ENCODE measurements around the gene NUDT22. TPM values are rescaled to one million over a fixed set of nuclear protein-coding genes. Genes with fewer than 3 reads are reported as not detected.

The NUDT22 gene
- total RNA-seq, 1 donor from 2014 or later = 47.8 TPM

DNA sequence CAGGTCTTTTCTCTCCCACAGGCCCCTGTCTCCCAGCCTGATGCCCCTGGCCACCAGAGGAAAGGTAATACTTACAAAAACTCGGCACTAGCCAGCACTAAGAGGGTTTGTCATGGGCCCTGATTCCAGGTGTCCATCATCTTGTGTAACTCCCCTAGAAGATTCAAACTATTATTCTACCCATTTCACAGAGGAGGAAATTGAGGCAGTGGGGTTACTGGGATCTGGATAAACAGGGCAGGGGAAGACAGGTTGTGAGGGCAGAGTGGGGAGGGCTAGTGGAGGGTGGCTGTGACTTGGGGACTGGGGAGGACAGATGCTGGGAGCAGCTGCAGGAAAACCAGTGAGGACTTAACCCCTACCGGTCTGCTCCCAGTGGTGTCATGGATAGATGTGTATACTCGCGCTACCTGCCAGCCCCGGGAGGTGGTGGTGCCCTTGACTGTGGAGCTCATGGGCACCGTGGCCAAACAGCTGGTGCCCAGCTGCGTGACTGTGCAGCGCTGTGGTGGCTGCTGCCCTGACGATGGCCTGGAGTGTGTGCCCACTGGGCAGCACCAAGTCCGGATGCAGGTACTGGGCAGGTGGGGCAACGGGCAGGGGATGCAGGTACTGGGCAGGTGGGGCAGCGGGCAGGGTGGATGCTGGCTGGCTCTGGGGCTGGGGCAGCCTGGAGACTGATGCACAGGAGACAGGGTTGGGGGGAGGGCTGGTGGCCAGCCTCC, 9.5 kb downstream of the NUDT22 start:
- Histone ChIP-seq H3K27me3 (no peaks in the 10 kb centered on the region), H3K9me3 (no peaks in the 10 kb centered on the region), H3K4me1 (peaks cover 49% of the 10 kb centered on the region), H3K36me3 (peaks cover 16% of the 10 kb centered on the region), H3K4me3 (peak overlapping the region; percentile 76), H3K27ac (peak overlapping the region; percentile 74)
- no peak for ATAC-seq
- TF ChIP-seq, protein P1, sequence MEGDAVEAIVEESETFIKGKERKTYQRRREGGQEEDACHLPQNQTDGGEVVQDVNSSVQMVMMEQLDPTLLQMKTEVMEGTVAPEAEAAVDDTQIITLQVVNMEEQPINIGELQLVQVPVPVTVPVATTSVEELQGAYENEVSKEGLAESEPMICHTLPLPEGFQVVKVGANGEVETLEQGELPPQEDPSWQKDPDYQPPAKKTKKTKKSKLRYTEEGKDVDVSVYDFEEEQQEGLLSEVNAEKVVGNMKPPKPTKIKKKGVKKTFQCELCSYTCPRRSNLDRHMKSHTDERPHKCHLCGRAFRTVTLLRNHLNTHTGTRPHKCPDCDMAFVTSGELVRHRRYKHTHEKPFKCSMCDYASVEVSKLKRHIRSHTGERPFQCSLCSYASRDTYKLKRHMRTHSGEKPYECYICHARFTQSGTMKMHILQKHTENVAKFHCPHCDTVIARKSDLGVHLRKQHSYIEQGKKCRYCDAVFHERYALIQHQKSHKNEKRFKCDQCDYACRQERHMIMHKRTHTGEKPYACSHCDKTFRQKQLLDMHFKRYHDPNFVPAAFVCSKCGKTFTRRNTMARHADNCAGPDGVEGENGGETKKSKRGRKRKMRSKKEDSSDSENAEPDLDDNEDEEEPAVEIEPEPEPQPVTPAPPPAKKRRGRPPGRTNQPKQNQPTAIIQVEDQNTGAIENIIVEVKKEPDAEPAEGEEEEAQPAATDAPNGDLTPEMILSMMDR (IDR thresholded peaks at IDR 0.05) = no peak
- peak; percentile 65 for DNase-seq
- intact Hi-C loops (cut with DNase I) = no loop called here

DNA sequence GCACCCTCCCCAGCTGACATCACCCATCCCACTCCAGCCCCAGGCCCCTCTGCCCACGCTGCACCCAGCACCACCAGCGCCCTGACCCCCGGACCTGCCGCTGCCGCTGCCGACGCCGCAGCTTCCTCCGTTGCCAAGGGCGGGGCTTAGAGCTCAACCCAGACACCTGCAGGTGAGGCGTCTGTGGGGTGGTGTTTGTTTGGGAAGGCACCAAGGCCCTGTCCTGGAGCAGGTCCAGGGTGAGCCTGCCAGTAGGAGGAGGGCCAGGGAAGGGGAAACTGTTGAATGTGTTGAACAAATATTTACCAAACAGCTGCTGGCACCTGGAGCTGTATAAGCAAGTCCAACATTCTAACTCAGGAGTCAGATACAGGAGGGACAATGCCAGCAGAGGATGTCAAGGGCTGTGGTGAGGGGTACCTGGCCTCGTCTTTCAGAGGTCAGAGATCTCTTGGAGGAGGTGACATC, 11.4 kb downstream of the NUDT22 start:
- ATAC-seq = peak; percentile 1
- H3K27me3 ChIP-seq = no peaks in the 10 kb centered on the region
- H3K9me3 ChIP-seq = no peaks in the 10 kb centered on the region
- TF ChIP-seq, protein P1 (IDR thresholded peaks at IDR 0.05) = no peak
- H3K4me3 ChIP-seq = no peak overlapping the region
- intact Hi-C loops (cut with DNase I) = no loop called here
- H3K36me3 ChIP-seq = peaks cover 16% of the 10 kb centered on the region
- peaks cover 47% of the 10 kb centered on the region for H3K4me1 ChIP-seq
- peak overlapping the region; percentile 55 for H3K27ac ChIP-seq
- DNase-seq = peak; percentile 87

DNA sequence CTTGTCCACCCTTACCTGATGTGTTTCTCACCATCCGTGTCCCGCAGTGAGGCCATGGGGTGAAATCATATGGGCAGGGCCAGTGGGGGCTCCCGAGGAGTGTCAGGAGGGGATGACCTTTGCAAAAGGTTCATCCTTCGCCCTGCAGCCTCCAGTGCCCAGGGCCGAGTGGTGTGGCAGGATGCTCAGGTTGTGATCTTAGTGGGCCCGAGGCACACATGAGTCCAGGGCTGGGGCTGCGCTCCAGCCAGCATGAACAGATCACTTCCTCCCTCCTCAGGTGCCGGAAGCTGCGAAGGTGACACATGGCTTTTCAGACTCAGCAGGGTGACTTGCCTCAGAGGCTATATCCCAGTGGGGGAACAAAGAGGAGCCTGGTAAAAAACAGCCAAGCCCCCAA, 12.0 kb downstream of the NUDT22 start:
- Histone ChIP-seq H3K27ac (peak overlapping the region; percentile 55), H3K9me3 (no peaks in the 10 kb centered on the region), H3K4me1 (peaks cover 49% of the 10 kb centered on the region), H3K4me3 (no peak overlapping the region), H3K27me3 (no peaks in the 10 kb centered on the region), H3K36me3 (peaks cover 17% of the 10 kb centered on the region)
- TF ChIP-seq, protein P1 (IDR thresholded peaks at IDR 0.05) = no peak
- intact Hi-C loops (cut with DNase I) = no loop called here
- DNase-seq = peak; percentile 63
- no peak for ATAC-seq

DNA sequence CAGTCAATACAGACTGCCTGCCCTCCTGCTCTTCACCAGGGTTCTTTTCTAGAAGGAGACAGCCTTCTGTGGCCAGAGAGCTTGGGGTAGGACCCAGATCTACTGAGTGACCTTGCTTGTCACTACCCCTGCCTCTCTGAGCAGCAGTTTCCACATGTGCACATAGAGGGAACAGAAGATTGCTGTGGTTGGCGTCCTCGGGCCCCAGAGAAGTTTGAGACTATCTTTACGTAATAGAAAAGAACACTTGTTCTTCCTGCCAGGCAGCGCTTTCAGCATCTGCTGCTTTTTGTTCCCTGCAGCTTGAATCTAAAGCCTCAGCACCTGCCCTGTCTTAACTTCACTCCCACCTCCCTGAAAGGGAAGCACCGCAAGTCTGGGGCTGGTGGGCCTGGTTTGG, 12.9 kb downstream of the NUDT22 start:
- Histone ChIP-seq H3K27me3 (no peaks in the 10 kb centered on the region), H3K9me3 (no peaks in the 10 kb centered on the region), H3K27ac (peak overlapping the region; percentile 98), H3K36me3 (peaks cover 26% of the 10 kb centered on the region), H3K4me1 (peaks cover 43% of the 10 kb centered on the region), H3K4me3 (no peak overlapping the region)
- intact Hi-C loops (cut with DNase I) = no loop called here
- DNase-seq (no peak), ATAC-seq (no peak)
- TF ChIP-seq, protein P1 (IDR thresholded peaks at IDR 0.05) = no peak

DNA sequence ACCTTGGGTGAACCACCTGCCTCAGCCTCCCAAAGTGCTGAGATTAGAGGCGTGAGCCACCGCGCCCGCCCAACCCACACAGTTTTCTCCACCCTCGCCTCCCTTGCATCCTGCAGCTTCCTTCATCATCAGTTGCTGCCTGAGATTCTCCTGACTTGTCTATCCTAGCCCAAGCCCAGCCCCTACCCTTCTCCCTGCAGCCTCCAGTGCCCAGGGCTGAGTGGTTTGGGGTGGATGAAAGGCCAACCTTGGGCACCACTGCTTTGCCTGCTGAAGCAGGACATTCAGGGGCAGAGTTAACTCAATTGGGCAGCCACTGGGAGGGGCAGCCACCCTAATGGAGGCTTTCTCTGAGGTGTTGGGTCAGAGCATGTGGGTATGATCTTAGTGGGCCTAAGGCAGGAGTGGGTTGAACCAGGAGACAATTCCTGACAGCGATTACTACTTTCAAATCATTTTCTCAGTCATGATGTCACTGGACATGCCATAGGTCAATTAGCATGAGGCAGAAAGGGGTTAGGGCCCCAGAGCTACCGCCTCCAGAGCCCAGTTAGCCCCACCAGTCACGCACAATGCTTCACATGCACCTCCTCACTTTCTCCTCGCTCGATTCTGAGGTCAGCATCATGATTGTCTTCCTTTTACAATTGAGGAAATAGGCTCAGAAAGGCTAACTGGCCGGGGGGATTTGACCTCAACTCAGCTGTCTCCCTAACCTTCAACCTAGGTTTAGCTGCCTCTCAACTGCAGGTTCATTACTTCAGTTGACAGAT, 13.8 kb downstream of the NUDT22 start:
- TF ChIP-seq, protein P1 (IDR thresholded peaks at IDR 0.05) = no peak
- peaks cover 43% of the 10 kb centered on the region for H3K4me1 ChIP-seq
- ATAC-seq (no peak), DNase-seq (peak; percentile 66)
- peaks cover 28% of the 10 kb centered on the region for H3K36me3 ChIP-seq
- H3K27ac ChIP-seq = peak overlapping the region; percentile 98
- no peaks in the 10 kb centered on the region for H3K9me3 ChIP-seq
- H3K4me3 ChIP-seq = peak overlapping the region; percentile 94
- intact Hi-C loops (cut with DNase I) = no loop called here
- H3K27me3 ChIP-seq = no peaks in the 10 kb centered on the region

Data from upper lobe of right lung (tissue), 1 donor.